GM12878 (cell line): ENCODE data around the gene CYP1A2. TPM values are rescaled to one million over a fixed set of nuclear protein-coding genes. Genes with fewer than 3 reads are reported as not detected.

Experiments
- FOS ChIP-seq: IDR thresholded peaks from 3 replicates; pipeline ENCODE4 v1.6.1; 2011; ENCODE audit warnings: borderline replicate concordance; ENCODE audit not compliant: insufficient read length; ENCODE audit errors: extremely low read depth
- FOXM1 ChIP-seq: IDR thresholded peaks from 2 replicates; pipeline ENCODE4 v1.6.1; 2012; ENCODE audit warnings: low read depth, mild to moderate bottlenecking, inconsistent platforms, low read length, moderate library complexity
- GABPA ChIP-seq: IDR thresholded peaks from 2 replicates; pipeline ENCODE4 v1.6.1; 2014; ENCODE audit warnings: antibody characterized with exemption, low read depth, mild to moderate bottlenecking, inconsistent platforms
- MTA2 ChIP-seq: fragments of 450-650 bp; IDR thresholded peaks from 2 replicates; pipeline ENCODE4 v1.6.1; 2016; ENCODE audit warnings: low read depth, mild to moderate bottlenecking, moderate library complexity
- MXI1 ChIP-seq: fragments of 150-350 bp; IDR thresholded peaks from 2 replicates; pipeline ENCODE4 v1.6.1; 2011; ENCODE audit warnings: low read depth, mild to moderate bottlenecking, inconsistent platforms, low read length, improper control_type of control experiment
- MYB ChIP-seq: fragments of 150-350 bp; IDR thresholded peaks from 2 replicates; pipeline ENCODE4 v1.6.1; 2014; ENCODE audit warnings: mild to moderate bottlenecking, low read depth, low read length, borderline replicate concordance
- NFIC ChIP-seq: IDR thresholded peaks from 2 replicates; pipeline ENCODE4 v1.6.1; 2012; ENCODE audit warnings: low read depth, mild to moderate bottlenecking, inconsistent platforms, low read length, moderate library complexity
- NRF1 ChIP-seq: conservative IDR thresholded peaks from 2 replicates; pipeline ENCODE4 v1.6.1; 2011; ENCODE audit warnings: mild to moderate bottlenecking, low read depth, low read length, improper control_type of control experiment
- RAD21 ChIP-seq: IDR thresholded peaks from 2 replicates; pipeline ENCODE4 v1.6.1; 2011; ENCODE audit warnings: mild to moderate bottlenecking, low read depth, low read length, moderate library complexity; ENCODE audit not compliant: insufficient read depth
- RAD51 ChIP-seq: fragments of 450-650 bp; IDR thresholded peaks from 2 replicates; pipeline ENCODE4 v1.6.1; 2016; ENCODE audit warnings: moderate library complexity, mild to moderate bottlenecking, inconsistent platforms
- TCF3 ChIP-seq: IDR thresholded peaks from 2 replicates; pipeline ENCODE4 v1.6.1; 2012; ENCODE audit warnings: low read depth, mild to moderate bottlenecking, low read length, borderline replicate concordance; ENCODE audit not compliant: insufficient read depth
- ZNF24 ChIP-seq: fragments of 450-650 bp; IDR thresholded peaks from 2 replicates; pipeline ENCODE4 v1.6.1; 2017; ENCODE audit warnings: antibody characterized with exemption, mild to moderate bottlenecking
- ZNF274 ChIP-seq: IDR thresholded peaks from one replicate; pipeline ENCODE4 v1.8.0; 2011; ENCODE audit not compliant: insufficient read length, insufficient read depth
- ZZZ3 ChIP-seq: IDR thresholded peaks from 2 replicates; pipeline ENCODE4 v1.6.1; 2011; ENCODE audit warnings: low read depth; ENCODE audit not compliant: control insufficient read depth, insufficient read length
- polyA plus RNA-seq, 11 experiments: library from polyadenylated mRNA; depleted of rRNA in 4 of 11; unstranded in 6 of 11; stranded (reverse) in 5 of 11; fragments of >200 nt; fragmentation: Nextera tagmentation in 4 of 11; fragmentation: Illumina TruSeq in 1 of 11; extraction: Ambion mirVana in 4 of 11; extraction: Trizol in 1 of 11; gene quantifications; 1 replicate in 1 of 11; 2 replicates in 10 of 11; pipeline versions ENCODE4 v1.2.1 to v1.2.3, GENCODE V29; 2011 to 2016; ENCODE audit warnings: inconsistent platforms in 2 of 11, missing spikeins in 2 of 11, low read depth in 1 of 11
- total RNA-seq, 4 experiments: library from RNA; depleted of rRNA in 3 of 4; stranded (reverse); fragments of >200 nt in 3 of 4; fragmentation: Illumina TruSeq in 1 of 4; extraction: Trizol in 1 of 4; gene quantifications; 2 replicates each; pipeline versions ENCODE4 v1.2.1 to v1.2.3, GENCODE V29; 2013 to 2021
- TF ChIP-seq, protein P1 (sequence below), 3 experiments: IDR thresholded peaks in 2 of 3; conservative IDR thresholded peaks in 1 of 3; 2 replicates each; pipeline ENCODE4 v1.5.1; 2011; ENCODE audit warnings: low read depth in 3 of 3, low read length in 3 of 3, mild to moderate bottlenecking in 3 of 3, control low read depth in 2 of 3, moderate library complexity in 2 of 3, inconsistent platforms in 1 of 3, mixed read lengths in 1 of 3; ENCODE audit not compliant: control insufficient read depth in 2 of 3, insufficient read depth in 1 of 3; ENCODE audit errors: extremely low read depth in 1 of 3
- TF ChIP-seq, protein P2 (sequence below): fragments of 450-650 bp; formaldehyde crosslinking; IDR thresholded peaks from 2 replicates; pipeline ENCODE4 v1.4.0; 2020; ENCODE audit warnings: mild to moderate bottlenecking, moderate library complexity
- TF ChIP-seq, protein P3 (sequence below): fragments of 450-650 bp; IDR thresholded peaks from 2 replicates; pipeline ENCODE4 v1.6.1; 2017; ENCODE audit warnings: antibody characterized with exemption, mild to moderate bottlenecking, moderate library complexity

Gene CYP1A2
- total and polyA plus RNA-seq, 10 of the 15 experiments (the other 5 are each of a cell fraction or from before 2014, with no cell fraction given), result 0.03 to 0.09 (median 0.05) TPM; not detected in 7

DNA sequence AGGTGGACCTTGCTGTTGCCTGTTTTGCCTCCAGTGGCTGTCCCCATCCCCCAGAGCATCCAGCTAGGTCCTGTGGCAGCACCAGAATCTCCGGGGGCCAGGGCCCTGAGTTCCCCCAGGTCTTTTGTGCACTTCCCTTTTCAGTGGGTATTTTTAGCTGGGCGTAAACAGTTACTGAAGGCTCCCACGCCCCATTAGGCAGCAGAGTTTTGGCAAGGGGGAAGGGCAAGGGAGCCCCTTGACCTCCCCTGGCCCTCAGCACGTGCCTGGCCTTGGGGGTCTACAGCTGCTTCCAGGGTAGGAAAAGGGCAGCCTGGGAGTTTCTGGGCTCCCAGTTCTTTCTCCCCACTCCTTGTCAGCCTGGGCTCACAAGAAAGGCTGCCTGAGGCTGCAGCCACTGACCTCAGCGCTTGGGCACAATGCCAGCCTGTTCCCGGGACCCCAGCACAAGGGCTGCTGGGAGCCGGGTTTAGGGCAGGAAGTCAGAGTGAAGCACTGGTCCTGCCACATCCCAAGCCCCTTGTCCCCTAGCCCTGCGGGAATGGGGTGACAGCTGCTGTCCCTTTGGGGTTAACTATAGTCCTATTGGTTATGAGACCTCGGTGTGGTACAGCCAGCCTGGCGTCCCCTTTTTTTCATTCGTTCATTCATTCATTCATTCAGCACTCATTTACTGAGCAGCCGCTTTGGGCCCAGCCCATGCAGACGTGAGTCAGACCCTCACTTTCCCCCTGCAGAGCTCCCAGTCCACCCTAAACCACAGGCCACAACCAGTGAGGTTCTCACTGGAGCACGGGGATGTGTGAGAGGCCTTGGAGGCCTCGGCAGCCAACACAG is 41.7 kb downstream of the CYP1A2 start (continued):
- TF ChIP-seq ZZZ3 (no peak), NRF1 (no peak), ZNF24 (peak; percentile 99), RAD21 (no peak), FOS (no peak), GABPA (no peak), MTA2 (peak; percentile 85), ZNF274 (no peak), NFIC (no peak), TCF3 (no peak), RAD51 (no peak), FOXM1 (no peak), MYB (0 out of 2 replicates have a peak, but pooled peaks have one; percentile 19), MXI1 (peak; percentile 72)
- TF ChIP-seq, protein P1, sequence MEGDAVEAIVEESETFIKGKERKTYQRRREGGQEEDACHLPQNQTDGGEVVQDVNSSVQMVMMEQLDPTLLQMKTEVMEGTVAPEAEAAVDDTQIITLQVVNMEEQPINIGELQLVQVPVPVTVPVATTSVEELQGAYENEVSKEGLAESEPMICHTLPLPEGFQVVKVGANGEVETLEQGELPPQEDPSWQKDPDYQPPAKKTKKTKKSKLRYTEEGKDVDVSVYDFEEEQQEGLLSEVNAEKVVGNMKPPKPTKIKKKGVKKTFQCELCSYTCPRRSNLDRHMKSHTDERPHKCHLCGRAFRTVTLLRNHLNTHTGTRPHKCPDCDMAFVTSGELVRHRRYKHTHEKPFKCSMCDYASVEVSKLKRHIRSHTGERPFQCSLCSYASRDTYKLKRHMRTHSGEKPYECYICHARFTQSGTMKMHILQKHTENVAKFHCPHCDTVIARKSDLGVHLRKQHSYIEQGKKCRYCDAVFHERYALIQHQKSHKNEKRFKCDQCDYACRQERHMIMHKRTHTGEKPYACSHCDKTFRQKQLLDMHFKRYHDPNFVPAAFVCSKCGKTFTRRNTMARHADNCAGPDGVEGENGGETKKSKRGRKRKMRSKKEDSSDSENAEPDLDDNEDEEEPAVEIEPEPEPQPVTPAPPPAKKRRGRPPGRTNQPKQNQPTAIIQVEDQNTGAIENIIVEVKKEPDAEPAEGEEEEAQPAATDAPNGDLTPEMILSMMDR (IDR thresholded peaks at IDR 0.05 in 2 of 3, conservative IDR thresholded peaks at IDR 0.05 in 1 of 3; ENCODE audit: control insufficient read depth in 2 of 3, extremely low read depth in 1 of 3, insufficient read depth in 1 of 3, low read depth in 3 of 3, low read length in 3 of 3), result no peak
- TF ChIP-seq, protein P2, sequence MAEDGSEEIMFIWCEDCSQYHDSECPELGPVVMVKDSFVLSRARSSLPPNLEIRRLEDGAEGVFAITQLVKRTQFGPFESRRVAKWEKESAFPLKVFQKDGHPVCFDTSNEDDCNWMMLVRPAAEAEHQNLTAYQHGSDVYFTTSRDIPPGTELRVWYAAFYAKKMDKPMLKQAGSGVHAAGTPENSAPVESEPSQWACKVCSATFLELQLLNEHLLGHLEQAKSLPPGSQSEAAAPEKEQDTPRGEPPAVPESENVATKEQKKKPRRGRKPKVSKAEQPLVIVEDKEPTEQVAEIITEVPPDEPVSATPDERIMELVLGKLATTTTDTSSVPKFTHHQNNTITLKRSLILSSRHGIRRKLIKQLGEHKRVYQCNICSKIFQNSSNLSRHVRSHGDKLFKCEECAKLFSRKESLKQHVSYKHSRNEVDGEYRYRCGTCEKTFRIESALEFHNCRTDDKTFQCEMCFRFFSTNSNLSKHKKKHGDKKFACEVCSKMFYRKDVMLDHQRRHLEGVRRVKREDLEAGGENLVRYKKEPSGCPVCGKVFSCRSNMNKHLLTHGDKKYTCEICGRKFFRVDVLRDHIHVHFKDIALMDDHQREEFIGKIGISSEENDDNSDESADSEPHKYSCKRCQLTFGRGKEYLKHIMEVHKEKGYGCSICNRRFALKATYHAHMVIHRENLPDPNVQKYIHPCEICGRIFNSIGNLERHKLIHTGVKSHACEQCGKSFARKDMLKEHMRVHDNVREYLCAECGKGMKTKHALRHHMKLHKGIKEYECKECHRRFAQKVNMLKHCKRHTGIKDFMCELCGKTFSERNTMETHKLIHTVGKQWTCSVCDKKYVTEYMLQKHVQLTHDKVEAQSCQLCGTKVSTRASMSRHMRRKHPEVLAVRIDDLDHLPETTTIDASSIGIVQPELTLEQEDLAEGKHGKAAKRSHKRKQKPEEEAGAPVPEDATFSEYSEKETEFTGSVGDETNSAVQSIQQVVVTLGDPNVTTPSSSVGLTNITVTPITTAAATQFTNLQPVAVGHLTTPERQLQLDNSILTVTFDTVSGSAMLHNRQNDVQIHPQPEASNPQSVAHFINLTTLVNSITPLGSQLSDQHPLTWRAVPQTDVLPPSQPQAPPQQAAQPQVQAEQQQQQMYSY (CRISPR knock-in tag), result no peak
- TF ChIP-seq, protein P3, sequence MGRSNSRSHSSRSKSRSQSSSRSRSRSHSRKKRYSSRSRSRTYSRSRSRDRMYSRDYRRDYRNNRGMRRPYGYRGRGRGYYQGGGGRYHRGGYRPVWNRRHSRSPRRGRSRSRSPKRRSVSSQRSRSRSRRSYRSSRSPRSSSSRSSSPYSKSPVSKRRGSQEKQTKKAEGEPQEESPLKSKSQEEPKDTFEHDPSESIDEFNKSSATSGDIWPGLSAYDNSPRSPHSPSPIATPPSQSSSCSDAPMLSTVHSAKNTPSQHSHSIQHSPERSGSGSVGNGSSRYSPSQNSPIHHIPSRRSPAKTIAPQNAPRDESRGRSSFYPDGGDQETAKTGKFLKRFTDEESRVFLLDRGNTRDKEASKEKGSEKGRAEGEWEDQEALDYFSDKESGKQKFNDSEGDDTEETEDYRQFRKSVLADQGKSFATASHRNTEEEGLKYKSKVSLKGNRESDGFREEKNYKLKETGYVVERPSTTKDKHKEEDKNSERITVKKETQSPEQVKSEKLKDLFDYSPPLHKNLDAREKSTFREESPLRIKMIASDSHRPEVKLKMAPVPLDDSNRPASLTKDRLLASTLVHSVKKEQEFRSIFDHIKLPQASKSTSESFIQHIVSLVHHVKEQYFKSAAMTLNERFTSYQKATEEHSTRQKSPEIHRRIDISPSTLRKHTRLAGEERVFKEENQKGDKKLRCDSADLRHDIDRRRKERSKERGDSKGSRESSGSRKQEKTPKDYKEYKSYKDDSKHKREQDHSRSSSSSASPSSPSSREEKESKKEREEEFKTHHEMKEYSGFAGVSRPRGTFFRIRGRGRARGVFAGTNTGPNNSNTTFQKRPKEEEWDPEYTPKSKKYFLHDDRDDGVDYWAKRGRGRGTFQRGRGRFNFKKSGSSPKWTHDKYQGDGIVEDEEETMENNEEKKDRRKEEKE, result no peak
